Heart left ventricle (tissue), 13 donors: ENCODE data around the gene CMIP.

Experiments used
- POLR2A ChIP-seq, 2 donors: fragments of 450-650 bp; IDR thresholded peaks; one replicate each; pipeline ENCODE4 v1.6.1; 2017; ENCODE audit warnings: antibody characterized with exemption in 2 of 2, mild to moderate bottlenecking in 2 of 2, moderate library complexity in 2 of 2
- TF ChIP-seq, protein P1 (sequence below), 12 donors: fragments of 200-600 bp; sonication (generic) in 4 of 12; IDR thresholded peaks; one replicate each; pipeline versions ENCODE4 v1.5.0 to v1.8.0; 2018 to 2022; ENCODE audit warnings: antibody characterized with exemption in 12 of 12, mild to moderate bottlenecking in 5 of 12
- donor health status: ischemic (EF 13 %, LVEDD 7.1; RV severe dilation, severe dysfunction).
- donor health status: DM: no; HTN: yes; CAD: no.
- donor health status: DM: no; HTN: no; CAD: no.
- donor health status: ischemic (EF 25% LVEDD 6.9; RV normal size, moderate dysfunction).
- donor health status: ischemic (EF 25% LVEDD 5.7; RV mildly dilated, moderate dysfunction).
- donor health status: ischemic (EF 35%, LVEDD 5.7; RV mildly dilated, moderate dysfunction).
- donor health status: nonischemic (EF 11% LVEDD 7.7; RV severe dilation, severe dysfunction).
- donor health status: DM: yes; HTN: yes; CAD: no.
- donor health status: PGD.
- donor health status: ischemic (EF 29% LVEDD 5.4; RV normal size, mild dysfunction).
- donor health status: nonischemic (EF 23%, LVEDD 6.1; RV moderate dilation, normal function).

DNA sequence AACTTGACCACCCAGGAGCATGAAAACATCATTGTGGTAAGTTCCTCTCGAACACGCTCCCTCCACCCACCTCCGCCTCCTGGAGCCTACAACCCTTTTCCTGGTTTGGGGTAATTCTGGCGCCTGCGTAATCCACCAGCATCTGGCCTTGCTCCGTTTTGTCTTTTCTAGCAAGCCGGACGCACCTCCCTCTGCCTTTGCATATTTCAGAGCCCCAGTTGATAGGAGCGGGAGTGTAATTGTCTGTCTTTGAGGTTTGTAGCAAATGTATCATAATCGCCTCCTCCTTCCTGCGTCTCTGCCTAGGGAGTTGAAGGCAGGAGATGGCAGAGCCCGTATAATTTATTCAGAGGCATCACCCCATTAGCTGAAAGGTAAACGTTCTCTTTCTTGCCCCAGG, 213.2 kb downstream of the CMIP start:
- TF ChIP-seq, protein P1, sequence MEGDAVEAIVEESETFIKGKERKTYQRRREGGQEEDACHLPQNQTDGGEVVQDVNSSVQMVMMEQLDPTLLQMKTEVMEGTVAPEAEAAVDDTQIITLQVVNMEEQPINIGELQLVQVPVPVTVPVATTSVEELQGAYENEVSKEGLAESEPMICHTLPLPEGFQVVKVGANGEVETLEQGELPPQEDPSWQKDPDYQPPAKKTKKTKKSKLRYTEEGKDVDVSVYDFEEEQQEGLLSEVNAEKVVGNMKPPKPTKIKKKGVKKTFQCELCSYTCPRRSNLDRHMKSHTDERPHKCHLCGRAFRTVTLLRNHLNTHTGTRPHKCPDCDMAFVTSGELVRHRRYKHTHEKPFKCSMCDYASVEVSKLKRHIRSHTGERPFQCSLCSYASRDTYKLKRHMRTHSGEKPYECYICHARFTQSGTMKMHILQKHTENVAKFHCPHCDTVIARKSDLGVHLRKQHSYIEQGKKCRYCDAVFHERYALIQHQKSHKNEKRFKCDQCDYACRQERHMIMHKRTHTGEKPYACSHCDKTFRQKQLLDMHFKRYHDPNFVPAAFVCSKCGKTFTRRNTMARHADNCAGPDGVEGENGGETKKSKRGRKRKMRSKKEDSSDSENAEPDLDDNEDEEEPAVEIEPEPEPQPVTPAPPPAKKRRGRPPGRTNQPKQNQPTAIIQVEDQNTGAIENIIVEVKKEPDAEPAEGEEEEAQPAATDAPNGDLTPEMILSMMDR (IDR thresholded peaks at IDR 0.05) = no peak
- no peak for TF ChIP-seq POLR2A (IDR thresholded peaks at IDR 0.05)
